Measurements from ENCODE around the gene MSL3B.

The MSL3B gene

DNA sequence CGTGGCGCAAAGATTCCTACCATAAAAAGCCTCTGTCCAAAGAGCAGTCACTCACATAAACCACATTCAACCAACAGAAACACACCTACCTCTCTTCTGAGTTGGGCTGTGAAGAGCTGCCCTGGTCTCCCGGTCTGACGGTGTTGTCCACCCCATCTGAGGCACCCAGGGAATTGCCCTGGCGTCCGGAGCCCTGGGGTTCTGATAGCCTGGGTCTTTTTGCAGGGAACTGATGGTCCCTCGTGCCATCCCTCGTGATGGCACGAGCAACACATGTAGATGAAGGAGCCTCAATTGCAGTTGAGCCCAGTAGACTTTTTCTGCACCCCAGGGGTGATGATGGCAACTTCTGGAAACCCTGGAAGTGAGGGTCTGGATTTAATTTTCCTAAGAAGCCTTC is 27.7 kb downstream of the MSL3B start:
- peaks cover 89 to 100% of the 10 kb centered on the region in 2 donors for H3K36me3 Mint-ChIP-seq
- no peaks in the 10 kb centered on the region for H3K9me3 ChIP-seq (replicated peaks in 1 of 2; ENCODE audit: control insufficient read depth in 1 of 2, insufficient read depth in 1 of 2, low read length in 2 of 2)
- no peak overlapping the region for H3K27ac ChIP-seq (ENCODE audit: low read depth in 1 of 2, low read length in 2 of 2)
- H3K4me3 ChIP-seq (replicated peaks in 1 of 3; ENCODE audit: low read depth in 2 of 3, low read length in 3 of 3) = no peak overlapping the region
- no peak overlapping the region for H3K4me2 ChIP-seq (replicated peaks; ENCODE audit: extremely low read depth, low read length, poor library complexity, severe bottlenecking)
- no peak for DNase-seq
- H3K4me1 Mint-ChIP-seq = peaks cover 2% of the 10 kb centered on the region
- H4K20me1 ChIP-seq (ENCODE audit: insufficient read depth, low read length) = no peaks in the 10 kb centered on the region
- H3K4me1 ChIP-seq (ENCODE audit: control insufficient read depth in 1 of 2, insufficient read depth in 2 of 2, low read length in 2 of 2) = no peaks in the 10 kb centered on the region
- intact Hi-C loops (cut with micrococcal nuclease) = loop anchor here in 1 of 2 donors (10.0 kb wide), 1 partner anchor 664 kb away; no protein-coding TSS in a partner anchor
- 98% methylated on average over 5 of the region's 9 CpGs for WGBS (ENCODE audit: insufficient coverage)
- H3K27ac Mint-ChIP-seq = peak overlapping the region in 2 of 7 donors; percentile 19 to 64
- H3K36me3 ChIP-seq (replicated peaks in 1 of 2; ENCODE audit: control insufficient read depth in 1 of 2, insufficient read depth in 2 of 2, low read length in 2 of 2) = peaks cover 87 to 100% of the 10 kb centered on the region in 2 donors
- H3K27me3 ChIP-seq (ENCODE audit: control insufficient read depth in 2 of 2, insufficient read depth in 2 of 2, low read length in 2 of 2) = no peaks in the 10 kb centered on the region
- H3K79me2 ChIP-seq (ENCODE audit: insufficient read depth, low read length) = peaks cover 94% of the 10 kb centered on the region
- no peak overlapping the region for H3K9ac ChIP-seq (ENCODE audit: insufficient read depth, low read length, poor library complexity, severe bottlenecking)
- no peak for TF ChIP-seq CTCF (IDR thresholded peaks at IDR 0.05)
- no peak overlapping the region for H2AFZ ChIP-seq (ENCODE audit: insufficient read depth, low read depth, low read length, poor library complexity, severe bottlenecking)
- no peak overlapping the region for H3K4me3 Mint-ChIP-seq
- H3K9me3 Mint-ChIP-seq = no peaks in the 10 kb centered on the region
- H3K27me3 Mint-ChIP-seq (ENCODE audit: low read depth in 3 of 3) = peaks cover 0 to 2% (median 0%) of the 10 kb centered on the region in 3 donors

DNA sequence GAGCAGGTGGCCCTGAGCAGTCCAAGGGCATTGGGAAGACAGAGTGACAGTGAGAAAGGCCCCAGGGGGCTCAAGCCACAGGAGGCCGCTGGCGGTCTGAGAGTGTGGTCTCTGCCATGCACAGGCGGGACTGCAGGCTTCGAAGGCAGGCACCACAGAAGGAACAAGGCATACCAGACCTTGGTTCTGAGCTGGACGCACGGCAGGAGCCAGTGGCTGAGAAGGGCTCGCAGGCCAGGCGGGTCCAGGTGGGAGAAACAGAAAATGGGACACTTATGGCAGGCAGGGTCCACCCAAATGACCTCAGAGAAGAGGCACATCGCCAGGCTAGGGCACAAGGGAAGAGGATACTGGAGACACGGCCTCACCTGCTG is 28.8 kb downstream of the MSL3B start:
- H4K20me1 ChIP-seq (ENCODE audit: insufficient read depth, low read length) = no peaks in the 10 kb centered on the region
- no peak for DNase-seq
- intact Hi-C loops (cut with micrococcal nuclease) = no loop called here
- H3K9ac ChIP-seq (ENCODE audit: insufficient read depth, low read length, poor library complexity, severe bottlenecking) = no peak overlapping the region
- H3K36me3 ChIP-seq (replicated peaks in 1 of 2; ENCODE audit: control insufficient read depth in 1 of 2, insufficient read depth in 2 of 2, low read length in 2 of 2) = peaks cover 88 to 100% of the 10 kb centered on the region in 2 donors
- H2AFZ ChIP-seq (ENCODE audit: insufficient read depth, low read depth, low read length, poor library complexity, severe bottlenecking) = no peak overlapping the region
- H3K36me3 Mint-ChIP-seq = peaks cover 95 to 100% of the 10 kb centered on the region in 2 donors
- peaks cover 86% of the 10 kb centered on the region for H3K79me2 ChIP-seq (ENCODE audit: insufficient read depth, low read length)
- H3K4me2 ChIP-seq (replicated peaks; ENCODE audit: extremely low read depth, low read length, poor library complexity, severe bottlenecking) = no peak overlapping the region
- H3K27ac ChIP-seq (ENCODE audit: low read depth in 1 of 2, low read length in 2 of 2) = no peak overlapping the region
- peaks cover 2% of the 10 kb centered on the region for H3K4me1 Mint-ChIP-seq
- H3K27me3 Mint-ChIP-seq (ENCODE audit: low read depth in 3 of 3) = peaks cover 0 to 2% (median 0%) of the 10 kb centered on the region in 3 donors
- no peaks in the 10 kb centered on the region for H3K27me3 ChIP-seq (ENCODE audit: control insufficient read depth in 2 of 2, insufficient read depth in 2 of 2, low read length in 2 of 2)
- H3K4me3 Mint-ChIP-seq = no peak overlapping the region
- no peaks in the 10 kb centered on the region for H3K9me3 Mint-ChIP-seq
- H3K9me3 ChIP-seq (replicated peaks in 1 of 2; ENCODE audit: control insufficient read depth in 1 of 2, insufficient read depth in 1 of 2, low read length in 2 of 2) = no peaks in the 10 kb centered on the region
- no peaks in the 10 kb centered on the region for H3K4me1 ChIP-seq (ENCODE audit: control insufficient read depth in 1 of 2, insufficient read depth in 2 of 2, low read length in 2 of 2)
- TF ChIP-seq CTCF (IDR thresholded peaks at IDR 0.05) = no peak
- peak overlapping the region in 4 of 7 donors; percentile 3 to 70 (median 35) for H3K27ac Mint-ChIP-seq
- no peak overlapping the region for H3K4me3 ChIP-seq (replicated peaks in 1 of 3; ENCODE audit: low read depth in 2 of 3, low read length in 3 of 3)
- WGBS (ENCODE audit: insufficient coverage) = 93% methylated on average over 9 of the region's 10 CpGs
